ENCODE measurements around the gene ATP11C. TPM values are rescaled to one million over a fixed set of nuclear protein-coding genes. Genes with fewer than 3 reads are reported as not detected.

Gene ATP11C
- total RNA-seq, 1 donor from 2014 or later: 30.6 TPM

GRCh38 chrX:139890991-139891700 lies 41.7 kb downstream of the ATP11C start:
- Mint-ChIP-seq H3K27me3 (ENCODE audit: low read depth) (no peaks in the 10 kb centered on the region), H3K4me3 (no peak overlapping the region), H3K27ac (ENCODE audit: unreplicated experiment) (no peak overlapping the region), H3K4me1 (peaks cover 4% of the 10 kb centered on the region), H3K9me3 (peaks cover 5% of the 10 kb centered on the region), H3K36me3 (ENCODE audit: low read depth) (peaks cover 3% of the 10 kb centered on the region)
- TF ChIP-seq CTCF (conservative IDR thresholded peaks at IDR 0.05): no peak
- DNase-seq (ENCODE audit: low read depth, low spot score): no peak

GRCh38 chrX:139889760-139890159 lies 43.1 kb downstream of the ATP11C start:
- Mint-ChIP-seq H3K9me3 (peaks cover 3% of the 10 kb centered on the region), H3K4me1 (peaks cover 4% of the 10 kb centered on the region), H3K27ac (ENCODE audit: unreplicated experiment) (no peak overlapping the region), H3K36me3 (ENCODE audit: low read depth) (peaks cover 3% of the 10 kb centered on the region), H3K27me3 (ENCODE audit: low read depth) (no peaks in the 10 kb centered on the region), H3K4me3 (no peak overlapping the region)
- TF ChIP-seq CTCF (conservative IDR thresholded peaks at IDR 0.05): no peak
- DNase-seq (ENCODE audit: low read depth, low spot score): no peak

GRCh38 chrX:139883984-139884383 lies 48.9 kb downstream of the ATP11C start:
- H3K4me1 Mint-ChIP-seq: no peaks in the 10 kb centered on the region
- H3K27me3 Mint-ChIP-seq (ENCODE audit: low read depth): no peaks in the 10 kb centered on the region
- no peak overlapping the region for H3K27ac Mint-ChIP-seq (ENCODE audit: unreplicated experiment)
- H3K36me3 Mint-ChIP-seq (ENCODE audit: low read depth): no peaks in the 10 kb centered on the region
- H3K9me3 Mint-ChIP-seq: peaks cover 2% of the 10 kb centered on the region
- no peak overlapping the region for H3K4me3 Mint-ChIP-seq
- TF ChIP-seq CTCF (conservative IDR thresholded peaks at IDR 0.05): no peak
- DNase-seq (ENCODE audit: low read depth, low spot score): no peak

GRCh38 chrX:139882299-139882698 lies 50.6 kb downstream of the ATP11C start:
- H3K36me3 Mint-ChIP-seq (ENCODE audit: low read depth): peaks cover 4% of the 10 kb centered on the region
- H3K27ac Mint-ChIP-seq (ENCODE audit: unreplicated experiment): no peak overlapping the region
- H3K4me1 Mint-ChIP-seq: no peaks in the 10 kb centered on the region
- H3K4me3 Mint-ChIP-seq: no peak overlapping the region
- H3K27me3 Mint-ChIP-seq (ENCODE audit: low read depth): no peaks in the 10 kb centered on the region
- TF ChIP-seq CTCF (conservative IDR thresholded peaks at IDR 0.05): no peak
- peaks cover 6% of the 10 kb centered on the region for H3K9me3 Mint-ChIP-seq
- DNase-seq (ENCODE audit: low read depth, low spot score): no peak

GRCh38 chrX:139881572-139881971 lies 51.3 kb downstream of the ATP11C start:
- H3K27ac Mint-ChIP-seq (ENCODE audit: unreplicated experiment): no peak overlapping the region
- DNase-seq (ENCODE audit: low read depth, low spot score): no peak
- no peaks in the 10 kb centered on the region for H3K4me1 Mint-ChIP-seq
- H3K4me3 Mint-ChIP-seq: no peak overlapping the region
- no peaks in the 10 kb centered on the region for H3K27me3 Mint-ChIP-seq (ENCODE audit: low read depth)
- peaks cover 7% of the 10 kb centered on the region for H3K36me3 Mint-ChIP-seq (ENCODE audit: low read depth)
- no peak for TF ChIP-seq CTCF (conservative IDR thresholded peaks at IDR 0.05)
- peaks cover 9% of the 10 kb centered on the region for H3K9me3 Mint-ChIP-seq
